ENCODE measurements around the gene WDR37.
A peak's percentile ranks its signal among the peaks of the same experiment; 100 is the strongest.
"Not testable (repeated sequence)": the region's sequence is repeated elsewhere in the genome, so short reads cannot be mapped to it uniquely, and the experiment has no call there.

WDR37 gene

DNA sequence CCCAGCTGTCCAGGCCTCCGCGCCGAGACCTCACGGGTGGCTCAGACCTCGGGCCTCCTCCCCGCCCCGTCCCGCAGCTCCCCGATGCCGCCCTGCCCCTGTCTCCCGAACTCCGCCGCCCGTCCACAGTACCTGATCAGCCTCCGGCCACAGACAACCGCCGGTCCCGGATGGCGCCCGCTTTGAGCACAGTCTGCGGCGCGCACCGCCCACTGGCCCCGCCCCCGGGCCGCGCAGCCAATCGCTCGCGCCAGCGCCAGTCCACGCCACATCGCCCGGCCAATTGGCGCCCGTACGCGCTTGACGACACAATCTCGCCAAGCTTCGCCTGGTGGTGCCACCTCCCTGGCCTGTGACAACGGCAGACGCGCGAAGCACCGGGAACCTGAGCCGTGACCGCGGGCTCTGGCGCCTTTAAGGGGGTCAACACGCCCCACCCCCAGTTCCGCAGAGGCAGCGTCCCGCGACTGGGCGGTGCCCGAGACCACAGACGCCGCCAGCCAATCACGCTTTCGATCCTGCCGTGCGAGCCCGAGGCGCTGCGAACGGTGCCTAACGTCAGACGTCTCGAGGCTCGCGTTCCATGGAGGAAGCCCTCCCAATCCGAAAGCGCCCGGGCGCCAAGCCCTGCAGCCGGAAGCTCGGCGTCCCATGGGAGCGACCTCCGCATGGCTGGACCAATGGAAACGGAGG lies 7.3 kb upstream of the WDR37 start, which contains the start of gene IDI1:
TSS of gene IDI1 (minus strand) at position 388 of the 693 bp plus-strand sequence. CDS start at position 272, 116 bp downstream.
- Mint-ChIP-seq H3K9me3 (no peaks in the 10 kb centered on the region), H3K4me3 (peak within 1 kb of the TSS; percentile 96), H3K27ac (peak within 1 kb of the TSS; percentile 96), H3K4me1 (ENCODE audit: low read depth) (peaks cover 57% of the 10 kb centered on the region), H3K36me3 (ENCODE audit: low read depth) (peaks cover 32% of the 10 kb centered on the region), H3K27me3 (ENCODE audit: low read depth) (no peaks in the 10 kb centered on the region)

- Mint-ChIP-seq H3K27me3 (ENCODE audit: low read depth) (no peaks in the 10 kb centered on the region), H3K36me3 (ENCODE audit: low read depth) (peaks cover 33% of the 10 kb centered on the region), H3K27ac (peak overlapping the region; percentile 96), H3K9me3 (no peaks in the 10 kb centered on the region), H3K4me1 (ENCODE audit: low read depth) (peaks cover 57% of the 10 kb centered on the region), H3K4me3 (peak overlapping the region; percentile 96)
Observed at GRCh38 chr10:1049425-1049958, 6.7 kb upstream of the WDR37 start.

- Mint-ChIP-seq H3K9me3 (no peaks in the 10 kb centered on the region), H3K27me3 (ENCODE audit: low read depth) (no peaks in the 10 kb centered on the region), H3K4me3 (peak overlapping the region; percentile 96), H3K27ac (peak overlapping the region; percentile 96), H3K36me3 (ENCODE audit: low read depth) (peaks cover 31% of the 10 kb centered on the region), H3K4me1 (ENCODE audit: low read depth) (peaks cover 57% of the 10 kb centered on the region)
Observed at GRCh38 chr10:1050145-1050544, 6.0 kb upstream of the WDR37 start.

GRCh38 chr10:1050554-1050953 lies 5.6 kb upstream of the WDR37 start:
- peak overlapping the region; percentile 57 for H3K27ac Mint-ChIP-seq
- peak overlapping the region; percentile 96 for H3K4me3 Mint-ChIP-seq
- no peaks in the 10 kb centered on the region for H3K27me3 Mint-ChIP-seq (ENCODE audit: low read depth)
- H3K4me1 Mint-ChIP-seq (ENCODE audit: low read depth) = peaks cover 56% of the 10 kb centered on the region
- peaks cover 27% of the 10 kb centered on the region for H3K36me3 Mint-ChIP-seq (ENCODE audit: low read depth)
- no peaks in the 10 kb centered on the region for H3K9me3 Mint-ChIP-seq

DNA sequence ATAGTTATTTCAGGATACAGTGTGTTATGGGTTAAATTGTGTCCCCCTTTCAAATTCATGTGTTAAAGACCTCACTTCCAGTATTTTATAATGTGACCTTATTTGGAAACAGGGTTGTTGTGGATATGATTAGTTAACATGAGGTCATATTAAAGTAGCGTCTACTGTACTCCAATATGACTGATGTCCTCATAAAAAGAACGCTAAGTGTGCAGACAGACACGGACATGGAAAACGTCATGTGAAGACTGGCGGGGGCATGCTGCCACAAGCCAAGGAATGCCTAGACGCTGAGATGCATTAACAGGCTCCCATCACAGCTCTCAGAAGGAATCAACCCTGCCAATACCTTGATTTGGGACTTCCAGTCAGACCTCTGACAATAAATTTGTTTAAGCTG lies 1.5 kb upstream of the WDR37 start:
- Mint-ChIP-seq H3K36me3 (ENCODE audit: low read depth) (peaks cover 34% of the 10 kb centered on the region), H3K4me1 (ENCODE audit: low read depth) (peaks cover 70% of the 10 kb centered on the region), H3K4me3 (peak overlapping the region; percentile 40), H3K27me3 (ENCODE audit: low read depth) (no peaks in the 10 kb centered on the region), H3K27ac (no peak overlapping the region), H3K9me3 (no peaks in the 10 kb centered on the region)

DNA sequence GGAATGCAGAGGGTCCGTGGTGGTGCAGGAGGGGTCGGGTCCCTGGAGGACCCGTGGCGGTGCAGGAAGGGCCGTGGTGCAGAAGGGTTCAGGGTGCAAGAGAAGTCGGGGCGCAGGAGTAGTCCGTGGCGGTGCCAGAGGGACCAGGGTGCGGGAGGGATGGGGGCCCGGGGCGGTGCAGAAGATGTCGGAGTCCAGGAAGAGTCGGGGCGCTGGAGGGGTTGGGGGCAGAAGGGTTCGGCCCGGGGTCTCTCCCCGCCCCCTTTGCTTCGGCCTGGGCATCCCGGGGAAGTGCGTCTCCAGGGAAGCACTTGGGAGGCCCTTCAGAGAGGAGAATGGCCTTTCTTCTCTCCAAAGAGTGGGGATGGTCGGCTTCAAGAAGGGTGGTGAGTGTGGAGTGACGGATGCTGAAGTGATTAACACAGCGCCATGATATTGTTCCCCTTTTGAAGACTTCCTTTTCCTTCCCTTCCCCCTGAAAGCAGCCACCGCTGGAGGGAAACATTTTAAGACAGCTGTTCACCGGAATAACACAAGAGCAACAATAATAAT lies 997 bp downstream of the WDR37 start:
- Mint-ChIP-seq H3K36me3 (ENCODE audit: low read depth) (peaks cover 39% of the 10 kb centered on the region), H3K27ac (peak overlapping the region; percentile 85), H3K27me3 (ENCODE audit: low read depth) (no peaks in the 10 kb centered on the region), H3K4me1 (ENCODE audit: low read depth) (peaks cover 77% of the 10 kb centered on the region), H3K9me3 (no peaks in the 10 kb centered on the region), H3K4me3 (peak overlapping the region; percentile 95)

- H3K9me3 Mint-ChIP-seq = no peaks in the 10 kb centered on the region
- H3K36me3 Mint-ChIP-seq (ENCODE audit: low read depth) = peaks cover 38% of the 10 kb centered on the region
- H3K27ac Mint-ChIP-seq = peak overlapping the region; percentile 85
- H3K4me1 Mint-ChIP-seq (ENCODE audit: low read depth) = peaks cover 78% of the 10 kb centered on the region
- H3K4me3 Mint-ChIP-seq = peak overlapping the region; percentile 95
- H3K27me3 Mint-ChIP-seq (ENCODE audit: low read depth) = no peaks in the 10 kb centered on the region
Observed at GRCh38 chr10:1058017-1058416, 1.8 kb downstream of the WDR37 start.

DNA sequence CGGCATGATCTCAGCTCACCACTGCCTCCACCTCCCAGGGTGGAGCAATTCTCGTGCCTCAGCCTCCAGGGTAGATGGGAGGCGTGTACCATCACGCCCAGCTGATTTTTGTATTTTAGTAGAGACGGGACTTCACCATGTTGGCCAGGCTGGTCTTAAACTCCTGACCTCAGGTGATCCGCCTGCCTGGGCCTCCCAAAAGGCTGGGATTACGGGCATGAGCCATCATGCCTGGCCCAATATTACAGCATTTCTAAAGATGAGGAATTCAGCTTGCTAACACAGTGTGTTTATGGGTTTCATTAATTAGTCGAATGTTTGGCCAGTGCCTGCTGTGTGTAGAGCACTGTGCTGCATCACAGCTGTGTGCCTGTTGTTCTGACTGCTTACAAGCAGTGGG lies 3.7 kb downstream of the WDR37 start:
- H3K36me3 Mint-ChIP-seq (ENCODE audit: low read depth) = peaks cover 33% of the 10 kb centered on the region
- H3K27ac Mint-ChIP-seq = peak overlapping the region; percentile 56
- no peak overlapping the region for H3K4me3 Mint-ChIP-seq
- H3K9me3 Mint-ChIP-seq = no peaks in the 10 kb centered on the region
- no peaks in the 10 kb centered on the region for H3K27me3 Mint-ChIP-seq (ENCODE audit: low read depth)
- peaks cover 75% of the 10 kb centered on the region for H3K4me1 Mint-ChIP-seq (ENCODE audit: low read depth)

DNA sequence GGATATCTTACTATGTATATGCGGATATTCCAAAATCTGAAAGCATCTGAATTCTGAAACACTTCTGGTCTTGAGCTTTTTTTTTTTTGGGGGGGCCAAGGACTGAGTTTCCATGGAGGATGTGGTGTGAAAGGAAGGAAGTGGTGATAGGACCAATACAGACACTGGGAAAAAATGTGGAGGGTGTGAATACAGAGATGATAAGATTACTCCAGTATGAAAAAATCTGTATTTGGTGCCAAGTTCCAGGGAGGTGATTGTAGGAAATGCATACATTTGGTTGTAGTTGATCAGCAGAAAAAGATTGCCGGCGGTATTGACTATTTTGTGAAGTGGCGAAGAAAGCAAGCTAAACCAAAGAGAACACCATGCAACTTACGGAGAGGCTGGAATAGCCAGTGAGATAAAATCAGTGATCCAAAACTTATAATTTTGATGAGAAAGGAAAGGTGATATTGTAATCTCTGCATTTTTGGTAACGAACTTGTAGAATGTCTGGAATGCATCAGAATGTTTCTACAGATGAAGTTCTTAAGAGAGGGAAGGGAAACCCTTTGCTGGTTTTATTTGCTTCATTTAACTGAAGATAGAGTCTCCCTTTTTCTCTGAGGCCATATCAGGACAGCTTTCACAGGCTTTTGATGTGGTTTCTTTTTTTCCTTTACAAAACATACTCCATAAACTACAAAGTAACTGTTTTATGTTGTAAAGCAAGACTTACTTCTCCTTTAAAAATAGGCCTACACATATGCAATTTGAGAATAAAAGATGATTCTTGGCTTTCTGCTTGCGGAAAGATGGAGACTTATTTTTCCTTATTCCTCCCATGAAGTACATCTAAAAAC lies 6.0 kb downstream of the WDR37 start:
- peaks cover 30% of the 10 kb centered on the region for H3K36me3 Mint-ChIP-seq (ENCODE audit: low read depth)
- no peaks in the 10 kb centered on the region for H3K27me3 Mint-ChIP-seq (ENCODE audit: low read depth)
- H3K27ac Mint-ChIP-seq = peak overlapping the region; percentile 67
- no peaks in the 10 kb centered on the region for H3K9me3 Mint-ChIP-seq
- peaks cover 73% of the 10 kb centered on the region for H3K4me1 Mint-ChIP-seq (ENCODE audit: low read depth)
- peak overlapping the region; percentile 47 for H3K4me3 Mint-ChIP-seq

DNA sequence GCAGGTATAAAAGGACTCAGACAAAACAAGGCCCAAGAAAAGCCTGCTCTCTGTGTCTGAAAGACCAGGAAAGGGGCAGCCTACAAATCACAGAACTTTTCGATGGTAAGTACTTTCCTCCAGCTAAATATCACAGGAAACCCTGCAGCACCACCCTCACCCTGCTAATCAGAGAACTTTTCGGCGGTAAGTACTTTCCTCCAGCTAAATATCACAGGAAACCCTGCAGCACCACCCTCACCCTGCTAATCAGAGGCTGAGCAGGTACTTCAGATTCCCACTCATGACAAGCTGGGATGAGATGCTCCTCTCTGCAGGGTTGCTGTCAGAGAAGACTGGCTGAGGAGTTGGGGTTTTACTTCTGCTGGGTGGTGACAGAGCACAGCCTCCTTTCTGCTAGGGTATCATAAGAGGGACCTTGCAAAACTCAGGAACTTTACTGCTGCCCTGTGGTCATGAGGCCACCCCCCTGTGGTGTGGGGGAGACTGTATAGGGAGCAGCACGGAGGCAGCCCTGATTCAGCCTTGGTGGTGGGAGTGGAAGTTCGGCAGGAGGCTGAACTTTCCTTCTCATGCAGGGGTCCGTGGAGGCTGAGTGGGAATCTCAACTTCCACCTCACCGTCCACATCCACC lies 7.2 kb downstream of the WDR37 start:
- Mint-ChIP-seq H3K27ac (peak overlapping the region; percentile 67), H3K27me3 (ENCODE audit: low read depth) (no peaks in the 10 kb centered on the region), H3K4me3 (peak overlapping the region; percentile 47), H3K9me3 (no peaks in the 10 kb centered on the region), H3K36me3 (ENCODE audit: low read depth) (peaks cover 29% of the 10 kb centered on the region), H3K4me1 (ENCODE audit: low read depth) (peaks cover 69% of the 10 kb centered on the region)

GRCh38 chr10:1064964-1065247 lies 8.7 kb downstream of the WDR37 start:
- Mint-ChIP-seq H3K4me3 (no peak overlapping the region), H3K36me3 (ENCODE audit: low read depth) (peaks cover 23% of the 10 kb centered on the region), H3K27ac (no peak overlapping the region), H3K9me3 (no peaks in the 10 kb centered on the region), H3K27me3 (ENCODE audit: low read depth) (no peaks in the 10 kb centered on the region), H3K4me1 (ENCODE audit: low read depth) (peaks cover 67% of the 10 kb centered on the region)

DNA sequence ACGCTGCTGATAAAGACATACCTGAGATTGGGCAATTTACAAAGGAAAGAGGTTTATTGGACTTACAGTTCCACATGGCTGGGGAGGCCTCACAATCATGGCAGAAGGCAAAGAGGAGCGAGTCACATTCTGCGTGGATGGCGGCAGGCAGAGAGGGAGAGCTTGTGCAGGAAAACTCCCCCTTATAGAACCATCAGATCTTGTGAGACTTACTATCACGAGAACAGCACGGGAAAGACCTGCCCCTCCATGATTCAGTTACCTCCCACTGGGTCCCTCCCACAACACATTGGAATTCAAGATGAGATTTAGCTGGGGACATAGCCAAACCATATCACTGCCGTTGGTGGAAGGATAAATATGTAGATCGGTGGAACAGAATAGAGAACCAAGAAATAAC lies 10.5 kb downstream of the WDR37 start:
- peaks cover 20% of the 10 kb centered on the region for H3K36me3 Mint-ChIP-seq (ENCODE audit: low read depth)
- not testable (repeated sequence) for H3K27me3 Mint-ChIP-seq (ENCODE audit: low read depth); H3K4me3 Mint-ChIP-seq; H3K27ac Mint-ChIP-seq; H3K9me3 Mint-ChIP-seq
- H3K4me1 Mint-ChIP-seq (ENCODE audit: low read depth) = peaks cover 54% of the 10 kb centered on the region

DNA sequence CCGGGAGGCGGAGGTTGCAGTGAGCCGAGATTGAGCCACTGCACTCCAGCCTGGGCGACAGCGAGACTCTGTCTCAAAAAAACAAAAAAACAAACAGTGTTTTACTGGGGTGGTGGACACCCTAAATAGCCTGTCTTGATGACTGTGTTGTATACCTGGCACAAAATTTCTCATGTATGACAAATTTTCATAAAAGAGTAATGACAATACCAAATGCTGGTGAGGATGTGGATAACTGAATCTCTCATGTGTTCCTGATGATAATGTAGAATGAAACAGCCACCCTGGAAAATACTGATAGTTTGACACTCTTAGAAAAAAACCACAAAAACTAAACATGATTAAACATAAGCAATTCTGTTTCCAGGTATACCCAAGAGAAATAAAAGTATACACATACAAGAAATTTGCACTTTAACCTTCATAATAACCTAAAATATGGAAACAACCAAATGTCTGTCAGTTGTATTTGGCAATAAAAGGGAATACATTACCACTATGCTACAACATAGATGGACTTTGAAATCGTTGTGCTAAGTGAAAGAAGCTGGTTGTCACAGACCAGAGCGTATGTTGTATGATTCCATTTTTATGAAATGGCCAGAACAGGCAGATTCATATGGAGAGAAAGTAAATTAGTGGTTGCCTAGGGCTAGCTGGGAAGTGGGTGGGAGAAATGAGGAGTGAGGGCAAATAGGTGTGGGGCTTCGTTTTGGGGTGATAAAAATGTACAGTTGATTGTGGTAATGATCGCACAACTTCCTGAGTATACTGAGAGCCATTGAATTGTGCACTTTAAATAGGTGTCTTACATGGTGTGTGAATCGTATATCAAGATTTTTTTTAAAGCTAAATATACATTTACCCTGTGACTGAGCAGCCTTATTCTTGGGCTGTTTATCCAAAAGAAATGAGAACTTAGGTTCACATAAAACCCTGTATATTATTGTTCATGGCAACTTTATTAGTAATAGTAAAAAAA lies 12.5 kb downstream of the WDR37 start:
- H3K27ac Mint-ChIP-seq = no peak overlapping the region
- H3K36me3 Mint-ChIP-seq (ENCODE audit: low read depth) = peaks cover 19% of the 10 kb centered on the region
- no peaks in the 10 kb centered on the region for H3K27me3 Mint-ChIP-seq (ENCODE audit: low read depth)
- H3K9me3 Mint-ChIP-seq = no peaks in the 10 kb centered on the region
- peaks cover 34% of the 10 kb centered on the region for H3K4me1 Mint-ChIP-seq (ENCODE audit: low read depth)
- no peak overlapping the region for H3K4me3 Mint-ChIP-seq
